Measurements from ENCODE around the gene MAT2B.

DNA sequence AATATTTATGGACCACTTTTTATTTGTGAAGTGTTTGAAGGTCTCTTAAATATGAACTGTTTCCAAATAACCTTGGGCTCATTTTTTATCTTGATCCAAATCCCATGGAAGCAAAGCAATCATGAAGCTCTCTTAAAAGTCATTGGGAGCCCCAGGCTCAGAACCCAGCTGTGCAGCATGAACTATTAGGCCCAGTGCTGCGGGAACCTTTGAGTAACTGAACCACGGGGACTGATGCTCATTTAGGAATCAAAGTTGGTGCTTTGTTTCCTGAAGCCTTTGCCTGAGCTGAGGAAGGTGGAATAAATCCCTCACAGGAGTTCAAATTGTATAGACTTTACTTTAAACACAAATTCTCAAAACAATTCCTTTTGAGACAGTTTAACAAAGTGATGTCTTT, 27.8 kb downstream of the MAT2B start:
- TF ChIP-seq, protein P1, sequence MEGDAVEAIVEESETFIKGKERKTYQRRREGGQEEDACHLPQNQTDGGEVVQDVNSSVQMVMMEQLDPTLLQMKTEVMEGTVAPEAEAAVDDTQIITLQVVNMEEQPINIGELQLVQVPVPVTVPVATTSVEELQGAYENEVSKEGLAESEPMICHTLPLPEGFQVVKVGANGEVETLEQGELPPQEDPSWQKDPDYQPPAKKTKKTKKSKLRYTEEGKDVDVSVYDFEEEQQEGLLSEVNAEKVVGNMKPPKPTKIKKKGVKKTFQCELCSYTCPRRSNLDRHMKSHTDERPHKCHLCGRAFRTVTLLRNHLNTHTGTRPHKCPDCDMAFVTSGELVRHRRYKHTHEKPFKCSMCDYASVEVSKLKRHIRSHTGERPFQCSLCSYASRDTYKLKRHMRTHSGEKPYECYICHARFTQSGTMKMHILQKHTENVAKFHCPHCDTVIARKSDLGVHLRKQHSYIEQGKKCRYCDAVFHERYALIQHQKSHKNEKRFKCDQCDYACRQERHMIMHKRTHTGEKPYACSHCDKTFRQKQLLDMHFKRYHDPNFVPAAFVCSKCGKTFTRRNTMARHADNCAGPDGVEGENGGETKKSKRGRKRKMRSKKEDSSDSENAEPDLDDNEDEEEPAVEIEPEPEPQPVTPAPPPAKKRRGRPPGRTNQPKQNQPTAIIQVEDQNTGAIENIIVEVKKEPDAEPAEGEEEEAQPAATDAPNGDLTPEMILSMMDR (IDR thresholded peaks at IDR 0.05) = no peak
- TF ChIP-seq, protein P2, sequence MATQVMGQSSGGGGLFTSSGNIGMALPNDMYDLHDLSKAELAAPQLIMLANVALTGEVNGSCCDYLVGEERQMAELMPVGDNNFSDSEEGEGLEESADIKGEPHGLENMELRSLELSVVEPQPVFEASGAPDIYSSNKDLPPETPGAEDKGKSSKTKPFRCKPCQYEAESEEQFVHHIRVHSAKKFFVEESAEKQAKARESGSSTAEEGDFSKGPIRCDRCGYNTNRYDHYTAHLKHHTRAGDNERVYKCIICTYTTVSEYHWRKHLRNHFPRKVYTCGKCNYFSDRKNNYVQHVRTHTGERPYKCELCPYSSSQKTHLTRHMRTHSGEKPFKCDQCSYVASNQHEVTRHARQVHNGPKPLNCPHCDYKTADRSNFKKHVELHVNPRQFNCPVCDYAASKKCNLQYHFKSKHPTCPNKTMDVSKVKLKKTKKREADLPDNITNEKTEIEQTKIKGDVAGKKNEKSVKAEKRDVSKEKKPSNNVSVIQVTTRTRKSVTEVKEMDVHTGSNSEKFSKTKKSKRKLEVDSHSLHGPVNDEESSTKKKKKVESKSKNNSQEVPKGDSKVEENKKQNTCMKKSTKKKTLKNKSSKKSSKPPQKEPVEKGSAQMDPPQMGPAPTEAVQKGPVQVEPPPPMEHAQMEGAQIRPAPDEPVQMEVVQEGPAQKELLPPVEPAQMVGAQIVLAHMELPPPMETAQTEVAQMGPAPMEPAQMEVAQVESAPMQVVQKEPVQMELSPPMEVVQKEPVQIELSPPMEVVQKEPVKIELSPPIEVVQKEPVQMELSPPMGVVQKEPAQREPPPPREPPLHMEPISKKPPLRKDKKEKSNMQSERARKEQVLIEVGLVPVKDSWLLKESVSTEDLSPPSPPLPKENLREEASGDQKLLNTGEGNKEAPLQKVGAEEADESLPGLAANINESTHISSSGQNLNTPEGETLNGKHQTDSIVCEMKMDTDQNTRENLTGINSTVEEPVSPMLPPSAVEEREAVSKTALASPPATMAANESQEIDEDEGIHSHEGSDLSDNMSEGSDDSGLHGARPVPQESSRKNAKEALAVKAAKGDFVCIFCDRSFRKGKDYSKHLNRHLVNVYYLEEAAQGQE (IDR thresholded peaks at IDR 0.05; ENCODE audit: low read depth, low read length) = no peak
- TF ChIP-seq FOXM1 (IDR thresholded peaks at IDR 0.05; ENCODE audit: low read depth) = no peak
- no peak for TF ChIP-seq JUND (IDR thresholded peaks at IDR 0.05)
- TF ChIP-seq, protein P3, sequence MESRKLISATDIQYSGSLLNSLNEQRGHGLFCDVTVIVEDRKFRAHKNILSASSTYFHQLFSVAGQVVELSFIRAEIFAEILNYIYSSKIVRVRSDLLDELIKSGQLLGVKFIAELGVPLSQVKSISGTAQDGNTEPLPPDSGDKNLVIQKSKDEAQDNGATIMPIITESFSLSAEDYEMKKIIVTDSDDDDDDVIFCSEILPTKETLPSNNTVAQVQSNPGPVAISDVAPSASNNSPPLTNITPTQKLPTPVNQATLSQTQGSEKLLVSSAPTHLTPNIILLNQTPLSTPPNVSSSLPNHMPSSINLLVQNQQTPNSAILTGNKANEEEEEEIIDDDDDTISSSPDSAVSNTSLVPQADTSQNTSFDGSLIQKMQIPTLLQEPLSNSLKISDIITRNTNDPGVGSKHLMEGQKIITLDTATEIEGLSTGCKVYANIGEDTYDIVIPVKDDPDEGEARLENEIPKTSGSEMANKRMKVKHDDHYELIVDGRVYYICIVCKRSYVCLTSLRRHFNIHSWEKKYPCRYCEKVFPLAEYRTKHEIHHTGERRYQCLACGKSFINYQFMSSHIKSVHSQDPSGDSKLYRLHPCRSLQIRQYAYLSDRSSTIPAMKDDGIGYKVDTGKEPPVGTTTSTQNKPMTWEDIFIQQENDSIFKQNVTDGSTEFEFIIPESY (IDR thresholded peaks at IDR 0.05; ENCODE audit: borderline replicate concordance, low read depth) = no peak

Measured in SK-N-SH (cell line).